NCI-H774 (cell line): ENCODE measurements around the gene EFCAB9.
"Not testable (repeated sequence)": the region's sequence is repeated elsewhere in the genome, so short reads cannot be mapped to it uniquely, and the experiment has no call there.

Experiments
- DNase-seq: peaks from one replicate; lab custom pipeline; 2025; lab: John Stamatoyannopoulos, UW

Gene EFCAB9

DNA sequence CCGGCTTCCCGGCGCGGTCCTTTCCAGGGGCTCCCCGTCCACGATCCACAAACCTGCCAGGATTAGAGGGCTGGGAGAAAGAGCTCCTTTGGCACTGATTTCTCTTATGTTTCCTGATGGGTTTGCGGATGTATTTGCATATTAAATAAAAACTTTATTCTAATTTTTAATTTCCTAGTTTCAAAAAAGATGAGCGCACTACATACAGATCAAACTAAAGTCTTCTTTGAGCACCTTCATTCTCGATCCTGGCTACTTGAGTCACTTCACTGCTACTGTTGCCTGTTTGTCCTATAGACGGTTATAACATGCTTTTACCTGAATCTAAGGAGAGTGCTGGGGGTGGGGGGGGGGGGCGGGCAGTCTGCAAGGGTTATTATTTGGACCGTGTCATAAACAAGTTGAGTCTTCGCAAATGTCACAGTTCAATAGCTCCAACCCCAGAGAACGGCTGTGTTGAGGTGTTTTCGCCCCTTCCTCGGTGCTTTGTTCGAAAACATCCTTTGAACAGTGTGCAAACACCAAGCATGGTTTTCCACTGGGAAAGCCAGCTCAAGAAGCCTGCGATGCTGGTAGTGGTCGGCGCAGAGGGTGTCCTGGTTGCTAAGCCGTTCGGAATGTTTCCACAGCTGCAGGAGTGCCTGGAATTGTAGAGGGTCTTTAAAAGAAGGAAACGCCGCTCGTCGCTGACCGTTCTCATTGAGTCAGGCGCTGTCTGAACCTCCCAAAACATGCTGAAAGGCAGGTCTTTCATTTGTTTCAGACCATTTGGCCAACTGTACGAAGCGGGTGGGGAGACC, 4.9 kb upstream of the EFCAB9 start:
- no peak for DNase-seq

DNA sequence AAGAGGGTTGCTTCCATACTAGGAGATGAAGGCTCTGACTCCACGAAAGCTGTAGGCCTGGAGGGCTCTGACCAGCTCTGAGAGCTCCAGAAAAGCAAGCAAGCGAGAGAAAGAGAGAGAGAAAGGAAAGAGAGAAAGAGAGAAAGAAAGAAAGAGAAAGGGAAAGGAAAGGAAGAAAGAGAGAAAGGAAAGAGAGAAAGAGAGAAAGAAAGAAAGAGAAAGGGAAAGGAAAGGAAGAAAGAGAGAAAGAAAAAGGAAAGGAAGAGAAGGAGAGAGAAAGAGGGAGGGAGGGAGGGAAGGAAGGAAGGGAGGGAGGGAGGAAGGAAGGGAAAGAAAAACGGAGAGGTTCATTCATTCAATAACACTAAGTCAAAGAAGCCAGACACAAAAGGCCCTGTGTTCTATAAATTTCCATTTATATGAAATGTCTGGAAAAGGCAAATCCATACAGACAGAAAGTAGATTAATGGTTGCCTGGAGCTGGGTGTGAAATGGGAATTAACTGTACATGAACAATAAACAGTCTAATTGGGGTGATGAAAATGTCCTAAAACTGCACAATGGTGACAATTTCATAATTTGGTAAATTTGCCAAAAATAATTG, 4.2 kb upstream of the EFCAB9 start:
- no peak for DNase-seq

- no peak for DNase-seq
Observed at GRCh38 chr5:172194985-172195774, 1.2 kb downstream of the EFCAB9 start.

- not testable (repeated sequence) for DNase-seq
Observed at GRCh38 chr5:172197775-172198174, 3.8 kb downstream of the EFCAB9 start.

DNA sequence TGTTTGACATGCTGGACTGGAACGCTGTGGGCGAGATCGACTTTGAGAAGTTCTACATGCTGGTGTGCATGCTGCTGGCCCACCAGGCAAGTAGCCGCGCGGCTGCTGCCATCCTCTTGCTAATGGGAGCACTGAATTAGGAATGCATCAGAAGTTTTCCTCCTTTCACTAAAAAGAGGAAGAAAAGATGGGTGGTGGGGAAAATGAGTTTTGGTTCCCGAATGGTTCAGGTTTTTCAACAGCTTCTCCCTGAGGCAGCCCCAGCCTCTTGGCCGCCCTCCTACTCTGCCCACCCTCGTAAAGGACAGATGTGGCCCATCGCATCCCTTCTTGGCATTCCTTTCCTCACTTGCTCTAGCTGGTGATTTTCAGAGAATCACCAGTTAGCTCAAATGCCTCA, 5.5 kb downstream of the EFCAB9 start:
- DNase-seq: no peak

DNA sequence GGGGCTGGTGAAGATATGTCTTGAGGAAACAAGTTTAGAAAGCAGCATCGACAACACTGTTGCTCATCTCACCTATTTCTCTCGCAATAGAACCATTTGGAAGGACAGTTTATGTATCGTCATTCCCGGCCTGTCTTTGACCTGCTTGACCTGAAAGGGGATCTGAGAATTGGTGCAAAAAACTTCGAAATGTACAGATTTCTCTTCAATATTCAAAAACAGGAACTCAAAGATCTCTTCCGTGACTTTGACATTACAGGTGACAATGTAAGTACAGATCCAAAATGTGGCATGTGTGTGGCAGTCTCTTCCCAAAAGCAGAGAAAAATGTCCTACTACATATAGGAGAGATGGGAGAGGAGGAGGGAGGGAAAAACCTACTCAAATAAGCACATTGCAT, 6.5 kb downstream of the EFCAB9 start:
- DNase-seq: no peak

- not testable (repeated sequence) for DNase-seq
Observed at GRCh38 chr5:172205984-172206383, 12.0 kb downstream of the EFCAB9 start.

GRCh38 chr5:172207511-172207910, 13.5 kb downstream of the EFCAB9 start:
- DNase-seq: no peak

GRCh38 chr5:172209714-172210113, 15.7 kb downstream of the EFCAB9 start:
- no peak for DNase-seq

GRCh38 chr5:172211676-172212075, 17.7 kb downstream of the EFCAB9 start:
- no peak for DNase-seq

DNA sequence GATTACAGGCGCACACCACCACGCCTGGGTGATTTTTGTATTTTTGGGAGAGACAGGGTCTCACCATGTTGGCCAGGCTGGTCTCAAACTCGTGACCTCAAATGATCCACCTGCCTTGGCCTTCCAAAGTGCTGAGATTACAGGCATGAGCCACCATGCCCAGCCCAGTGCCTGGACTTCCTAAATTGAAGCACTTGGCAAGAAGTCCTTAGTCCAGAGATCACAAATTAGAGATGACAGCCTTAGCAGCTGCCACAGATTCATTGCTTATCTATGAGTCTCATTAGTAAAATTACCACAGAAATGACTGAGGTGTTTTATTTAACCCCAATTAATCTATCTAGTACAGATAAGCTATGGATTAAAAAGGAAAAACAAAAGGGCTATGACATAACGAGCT, 19.2 kb downstream of the EFCAB9 start:
- no peak for DNase-seq

- DNase-seq: no peak
Observed at GRCh38 chr5:172216345-172216744, 22.4 kb downstream of the EFCAB9 start.

DNA sequence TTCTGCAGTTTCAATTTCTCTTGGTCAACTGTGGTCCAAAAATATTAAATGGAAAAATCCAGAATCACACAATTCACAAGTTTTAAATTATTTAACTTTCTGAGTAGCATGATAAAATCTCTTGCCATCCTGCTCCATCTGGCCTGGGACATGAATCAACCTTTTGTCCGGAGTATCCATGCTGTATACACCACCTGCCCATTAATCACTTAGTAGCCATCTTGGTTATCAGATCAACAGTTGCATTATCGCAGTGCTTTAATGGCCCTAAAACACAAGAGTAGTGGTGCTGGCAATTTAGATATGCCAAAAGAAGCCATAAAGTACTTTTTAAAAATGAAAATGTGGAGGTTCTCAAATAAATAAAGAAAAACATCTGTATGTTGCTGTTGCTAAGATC, 25.3 kb downstream of the EFCAB9 start:
- DNase-seq: peak; percentile 4

DNA sequence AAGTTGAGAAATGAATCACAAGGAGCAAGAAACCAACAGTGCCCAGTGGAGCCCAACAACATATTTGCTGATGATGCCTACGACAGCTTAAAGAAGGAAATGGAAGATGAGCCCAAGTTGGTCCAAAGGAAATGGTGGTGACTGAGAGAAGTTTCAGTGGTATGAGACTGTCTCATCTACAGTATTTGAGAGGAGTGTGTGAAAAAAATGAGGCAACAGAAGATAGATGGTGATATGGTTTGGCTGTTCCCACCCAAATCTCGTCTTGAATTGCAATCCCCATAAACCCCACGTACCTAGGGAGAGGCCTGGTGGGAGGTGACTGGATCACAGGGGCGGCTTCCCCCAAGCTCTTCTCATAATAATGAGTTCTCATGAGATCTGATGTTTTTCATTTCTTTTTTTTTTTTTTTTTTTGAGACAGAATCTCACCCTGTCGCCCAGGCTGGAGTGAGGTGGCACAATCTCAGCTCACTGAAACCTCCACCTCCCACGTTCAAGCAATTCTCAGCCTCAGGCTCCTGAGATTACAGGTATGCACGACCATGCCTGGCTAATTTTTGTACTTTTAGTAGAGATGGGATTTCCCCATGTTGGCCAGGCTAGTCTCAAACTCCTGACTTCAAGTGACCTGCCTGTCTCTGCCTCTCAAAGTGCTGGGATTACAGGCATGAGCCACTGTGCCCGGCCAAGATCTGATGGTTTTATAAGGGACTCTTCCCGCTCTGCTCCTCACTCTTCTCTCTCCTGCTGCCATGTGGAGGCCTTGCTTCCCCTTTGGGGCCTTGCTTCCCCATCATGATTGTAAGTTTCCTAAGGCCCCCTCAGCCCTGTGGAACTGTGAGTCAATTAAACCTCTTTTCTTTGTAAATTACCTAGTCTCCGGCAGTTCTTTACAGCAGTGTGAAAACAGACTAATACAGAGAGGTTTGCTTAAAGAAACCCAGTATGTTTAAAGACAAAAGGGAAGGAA, 30.2 kb downstream of the EFCAB9 start:
- no peak for DNase-seq

DNA sequence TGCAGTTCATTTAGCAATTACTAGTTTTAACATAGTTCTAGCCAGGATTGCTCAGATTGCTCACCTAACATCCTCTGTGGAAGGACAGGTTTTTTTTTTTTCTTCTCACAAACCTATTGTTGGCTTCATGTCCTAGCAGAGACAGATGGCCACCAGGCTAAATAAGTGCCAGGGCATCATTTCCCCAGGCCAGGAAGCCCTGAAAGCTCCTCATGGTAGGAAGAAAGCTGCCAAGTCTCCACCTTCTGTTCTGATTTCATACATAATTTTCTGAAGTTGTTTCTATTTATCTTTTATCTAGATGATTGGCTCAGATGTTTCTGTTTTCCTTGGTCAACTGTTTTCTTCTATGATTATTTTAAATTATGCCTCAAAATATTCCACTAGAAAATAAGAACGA, 31.0 kb downstream of the EFCAB9 start:
- DNase-seq: no peak

GRCh38 chr5:172229904-172230303, 35.9 kb downstream of the EFCAB9 start:
- no peak for DNase-seq

GRCh38 chr5:172234031-172234430, 40.1 kb downstream of the EFCAB9 start:
- DNase-seq: no peak

- no peak for DNase-seq
Observed at GRCh38 chr5:172235132-172235780, 41.3 kb downstream of the EFCAB9 start.

DNA sequence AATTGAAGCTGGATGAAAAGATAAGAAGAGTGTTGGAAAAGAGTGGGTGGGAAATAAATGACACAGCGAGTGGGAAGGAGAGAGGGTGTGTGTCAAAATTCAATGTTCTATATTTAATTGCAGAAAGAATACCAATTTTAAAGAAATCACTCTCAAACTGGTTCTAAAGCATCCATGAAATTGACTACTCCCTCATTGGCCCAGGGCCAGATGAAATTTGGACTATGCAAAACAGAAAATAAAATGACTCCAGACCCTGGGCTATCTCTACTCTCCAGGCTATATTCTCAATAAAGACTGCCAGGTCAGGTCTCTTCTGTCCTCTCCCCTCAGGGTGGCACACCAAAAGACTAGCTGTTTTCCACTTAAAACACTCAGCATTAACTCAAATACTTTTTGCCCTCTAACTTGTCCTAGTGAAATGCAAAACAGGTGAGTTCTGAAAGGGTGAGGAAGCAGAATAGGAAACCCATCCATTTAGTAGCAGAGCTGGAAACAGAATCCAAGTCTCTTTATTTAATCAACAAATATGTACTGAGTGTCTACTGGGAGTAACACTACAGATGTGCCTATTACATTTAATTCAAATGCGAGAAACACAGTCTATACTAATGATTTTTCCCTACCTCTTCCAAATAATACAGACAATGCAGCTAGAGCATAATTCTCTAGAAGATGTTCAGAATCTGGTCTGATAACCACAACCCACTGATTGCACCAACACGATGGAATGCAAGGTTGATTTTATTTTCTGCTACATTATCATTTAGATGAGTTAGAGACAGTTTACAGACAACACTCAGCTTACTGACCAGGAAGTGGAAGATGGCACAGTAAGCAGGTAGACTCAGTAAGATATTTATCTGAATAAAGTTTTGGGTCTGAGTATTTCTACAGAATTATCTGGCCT, 42.1 kb downstream of the EFCAB9 start:
- no peak for DNase-seq

- DNase-seq: no peak
Observed at GRCh38 chr5:172238334-172238733, 44.4 kb downstream of the EFCAB9 start.
